ENCODE measurements around the gene DSTN.
"Not testable (repeated sequence)": the region's sequence is repeated elsewhere in the genome, so short reads cannot be mapped to it uniquely, and the experiment has no call there.

The DSTN gene

DNA sequence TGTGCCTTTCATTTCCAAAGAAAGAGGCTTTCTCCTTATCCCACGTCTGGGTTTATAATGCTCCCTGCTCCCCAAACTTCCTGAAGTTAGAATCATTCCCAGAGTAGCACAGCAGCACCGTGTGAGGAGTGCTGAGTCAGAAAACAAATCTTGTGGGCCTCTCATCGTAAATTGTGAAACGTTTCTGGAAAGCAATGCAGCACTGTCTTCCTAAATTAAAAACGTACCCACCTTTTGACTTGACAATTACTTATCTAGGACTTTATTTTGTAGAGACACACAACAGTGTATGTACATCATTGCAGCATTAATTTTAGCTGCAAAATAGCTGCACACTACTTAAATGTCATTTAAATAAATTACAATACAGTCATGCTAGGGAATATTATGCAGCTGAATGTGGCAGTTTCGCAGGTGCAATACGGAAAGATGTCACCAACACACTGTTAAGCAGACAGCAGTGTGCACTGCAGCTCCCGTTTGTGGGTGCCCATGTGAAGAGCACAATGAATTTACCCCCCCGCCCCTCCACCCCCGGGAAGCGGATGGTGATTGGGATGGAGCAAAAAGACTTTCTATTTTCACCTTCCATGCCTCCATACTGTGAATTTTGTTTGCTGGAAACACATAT lies 81.4 kb downstream of the DSTN start:
- no peak for DNase-seq (ENCODE audit: low read depth)

- no peak for DNase-seq (ENCODE audit: low read depth)
Measured at GRCh38 chr20:17651760-17652388, 82.0 kb downstream of the DSTN start.

DNA sequence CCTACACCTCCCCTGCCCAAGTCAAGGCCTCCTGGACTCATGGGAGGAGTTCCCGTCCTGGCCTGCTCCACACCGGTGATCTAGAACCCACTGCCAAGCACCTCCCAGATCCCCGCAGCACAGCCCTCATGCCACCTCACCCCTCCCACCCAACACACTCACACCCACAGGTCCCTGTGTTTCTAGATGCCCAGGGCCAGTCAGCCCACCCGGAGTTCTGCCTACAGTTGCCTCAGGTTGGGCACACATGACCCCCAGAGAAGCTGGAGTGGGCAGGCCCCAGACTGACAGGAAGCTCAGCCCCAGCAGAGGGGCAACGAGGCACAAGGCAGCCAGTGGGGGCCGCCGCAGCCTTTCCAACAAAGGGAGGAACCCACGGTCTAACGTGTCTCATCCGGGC lies 82.5 kb downstream of the DSTN start:
- no peak for DNase-seq (ENCODE audit: low read depth)

DNA sequence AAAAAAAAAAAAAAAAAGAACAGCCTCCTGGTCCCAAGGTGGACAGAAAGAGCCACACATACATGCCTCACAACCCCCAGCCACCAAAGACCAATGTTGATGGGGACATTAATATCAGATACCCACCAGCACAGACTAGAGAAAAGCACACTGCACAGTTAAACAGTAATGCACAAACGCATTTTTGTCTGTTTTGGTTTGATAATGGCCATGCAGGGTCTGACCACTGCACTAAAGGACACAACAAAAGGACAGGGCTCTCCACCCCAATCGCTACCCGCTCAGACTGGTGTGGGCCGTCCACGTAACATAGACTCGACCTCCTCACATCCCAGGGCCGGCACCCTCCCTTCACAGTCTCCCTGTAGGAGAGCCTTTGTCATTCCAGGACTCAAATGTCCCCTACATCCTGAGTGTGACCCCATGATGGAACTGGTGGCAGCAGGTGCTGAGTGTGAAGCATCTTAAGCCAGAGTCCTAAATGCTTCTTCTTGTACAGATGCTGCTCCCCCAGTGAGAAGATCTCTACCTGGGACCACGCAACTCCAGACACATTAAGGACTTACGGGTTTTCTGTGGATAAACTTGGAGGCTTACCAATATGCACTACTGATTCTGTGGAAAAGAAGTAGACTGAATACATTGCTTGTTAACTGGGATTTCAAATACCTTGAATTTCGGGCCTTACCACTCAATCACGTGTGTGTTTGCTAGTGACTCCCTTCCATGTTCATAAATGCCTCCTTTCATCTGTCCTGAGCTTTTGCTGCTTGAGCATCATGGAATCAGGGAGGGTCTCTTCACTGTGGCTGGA lies 84.2 kb downstream of the DSTN start:
- no peak for DNase-seq (ENCODE audit: low read depth)

- no peak for DNase-seq (ENCODE audit: low read depth)
Measured at GRCh38 chr20:17654649-17655285, 84.9 kb downstream of the DSTN start.

GRCh38 chr20:17655286-17655651 lies 85.4 kb downstream of the DSTN start:
- no peak for DNase-seq (ENCODE audit: low read depth)

DNA sequence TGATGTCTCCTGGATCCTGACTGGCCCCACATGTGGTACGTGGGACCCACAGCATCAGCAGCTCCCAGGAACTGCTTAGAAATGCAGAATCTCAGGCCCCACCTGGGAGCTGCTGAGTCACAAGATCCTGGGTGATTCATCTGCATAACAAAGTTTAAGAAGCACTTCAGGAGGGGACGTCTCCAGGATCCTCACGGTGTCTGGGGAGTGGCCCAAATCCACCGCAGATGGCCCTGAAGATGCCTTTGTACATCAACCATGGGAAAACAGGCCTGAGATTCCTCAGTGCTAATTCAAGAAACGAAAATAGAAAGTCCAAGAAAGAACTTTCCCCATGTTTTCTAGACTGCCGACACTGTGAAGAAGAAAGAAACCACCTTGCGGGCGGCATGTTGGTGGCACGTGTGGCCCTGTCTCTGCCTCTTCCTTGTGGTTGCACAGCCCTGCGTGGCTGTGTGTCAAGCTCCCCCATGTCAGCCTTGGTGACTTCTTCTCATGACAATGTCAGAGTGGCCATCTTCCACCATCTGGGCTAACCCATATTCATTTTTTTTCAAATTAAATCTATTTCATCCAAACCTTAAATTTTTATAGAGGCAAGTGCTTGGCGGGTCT lies 86.1 kb downstream of the DSTN start:
- no peak for DNase-seq (ENCODE audit: low read depth)

DNA sequence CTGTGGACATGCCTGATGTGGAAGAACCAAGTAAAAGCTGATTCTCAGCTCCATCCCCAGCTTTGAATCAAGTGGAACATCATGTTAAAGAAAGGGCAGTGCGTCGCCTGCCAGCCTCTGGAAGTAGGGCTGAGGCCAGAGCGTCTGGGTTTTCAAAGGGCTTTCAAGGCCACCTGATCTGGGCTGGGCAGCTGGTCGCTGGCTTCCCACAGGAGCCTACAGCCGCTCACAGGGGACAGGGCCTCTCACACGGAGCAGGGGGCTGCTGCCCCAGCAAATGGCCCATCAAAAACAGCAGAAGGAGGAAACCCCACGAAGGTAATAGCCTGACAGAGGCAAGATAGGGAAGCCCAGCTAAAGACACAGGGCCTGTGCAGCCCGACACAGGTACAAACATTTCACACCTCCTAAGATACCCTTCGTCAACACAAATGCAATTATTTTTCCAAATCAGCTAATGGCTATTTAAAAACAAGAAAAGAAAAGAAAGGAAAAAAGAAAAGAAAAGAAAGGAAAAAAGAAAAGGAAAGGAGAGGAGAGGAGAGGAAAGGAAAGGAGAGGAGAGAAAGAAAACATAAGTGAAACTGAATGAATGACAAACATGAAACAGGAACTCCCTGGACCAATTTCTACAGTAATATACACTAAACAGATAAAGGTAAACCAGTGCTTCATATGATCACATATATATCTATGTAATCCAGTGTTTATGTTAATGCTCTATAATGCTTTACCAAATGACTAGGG lies 87.4 kb downstream of the DSTN start:
- no peak for DNase-seq (ENCODE audit: low read depth)

DNA sequence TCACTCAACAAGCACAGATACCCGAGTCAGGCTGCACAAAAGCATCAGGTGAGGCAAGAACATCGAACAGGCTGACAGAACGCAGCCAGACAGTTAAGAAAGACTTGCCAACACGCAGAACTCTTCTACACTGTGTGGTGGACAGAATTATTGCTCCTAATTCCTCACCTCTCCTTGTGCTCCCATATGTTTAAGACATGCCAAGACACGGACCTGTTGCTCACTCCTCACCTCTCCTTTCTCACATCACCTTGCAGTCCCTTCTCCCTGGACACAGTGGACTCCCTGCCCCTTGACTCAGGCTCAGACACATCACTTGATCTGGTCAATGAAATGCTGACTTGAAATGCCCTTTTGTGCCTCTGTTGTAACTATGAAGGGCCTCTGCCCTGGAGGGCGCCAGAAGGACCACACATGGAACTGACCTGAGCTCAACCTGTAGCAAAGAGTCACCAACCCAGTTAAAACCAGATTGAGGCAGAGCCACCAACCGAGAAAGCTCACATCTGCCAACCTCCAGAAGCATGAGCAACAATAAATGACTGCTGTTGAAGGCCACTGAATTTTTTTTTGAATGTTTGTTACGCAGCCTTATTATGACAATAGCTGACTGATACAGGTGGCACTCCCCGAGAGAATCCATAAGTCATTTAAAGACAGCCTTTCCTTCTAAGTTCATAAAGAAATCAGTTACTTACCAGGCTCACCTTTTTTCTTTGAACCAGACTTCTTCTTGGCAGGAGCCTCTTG lies 88.2 kb downstream of the DSTN start:
- DNase-seq (ENCODE audit: low read depth) = no peak

DNA sequence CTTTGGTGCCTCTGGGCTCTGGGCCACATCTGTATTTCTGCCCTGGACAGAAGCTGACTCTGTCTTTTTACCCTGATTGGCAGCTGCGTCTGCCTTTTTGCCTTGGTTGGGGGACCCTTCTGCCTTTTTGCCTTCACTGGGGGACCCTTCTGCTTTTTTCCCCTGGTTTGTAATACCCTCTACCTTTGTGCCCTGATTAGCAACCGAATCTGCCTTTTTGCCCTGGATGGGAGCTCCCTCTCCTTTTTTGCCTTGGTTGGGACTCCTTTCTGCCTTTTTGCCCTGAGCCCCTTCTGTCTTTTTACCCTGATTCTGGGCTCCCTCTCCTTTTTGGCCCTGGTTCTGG lies 88.7 kb downstream of the DSTN start:
- DNase-seq (ENCODE audit: low read depth) = no peak

DNA sequence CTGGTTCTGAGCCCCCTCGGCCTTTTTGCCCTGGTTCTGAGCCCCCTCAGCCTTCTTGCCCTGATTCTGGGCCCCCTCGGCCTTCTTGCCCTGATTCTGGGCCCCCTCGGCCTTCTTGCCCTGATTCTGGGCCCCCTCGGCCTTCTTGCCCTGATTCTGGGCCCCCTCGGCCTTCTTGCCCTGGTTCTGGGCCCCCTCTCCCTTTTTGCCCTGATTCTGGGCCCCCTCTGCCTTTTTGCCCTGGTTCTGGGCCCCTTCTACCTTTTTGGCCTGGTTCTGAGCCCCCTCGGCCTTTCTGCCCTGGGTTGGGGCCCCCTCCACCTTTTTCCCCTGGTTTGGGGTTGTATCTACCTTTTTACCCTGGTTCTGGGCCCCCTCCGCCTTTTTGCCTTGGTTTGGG lies 89.5 kb downstream of the DSTN start:
- not testable (repeated sequence) for DNase-seq (ENCODE audit: low read depth)

Measured in CMK (cell line).